IMR-90 (cell line): ENCODE results near the gene FAM83G. TPM values are rescaled to one million over a fixed set of nuclear protein-coding genes. Genes with fewer than 3 reads are reported as not detected.

Experiments used
- ATAC-seq: fragments of 200-7000 bp; cut with Tn5 transposase; 2 replicates; pipeline ENCODE4 v1.9.1; 2020; ENCODE audit warnings: low read depth, mild to moderate bottlenecking, moderate library complexity
- BruUV-seq: library from RNA; stranded (reverse); fragments of 400-500 nt; replicated peaks from 2 replicates; lab custom pipeline; 2021; lab: Mats Ljungman, UMichigan
- CTCF ChIA-PET: fragments of 300-600 bp; formaldehyde crosslinking; extraction: SDS; loops from one replicate; lab custom pipeline; 2021; ENCODE audit warnings: antibody characterized with exemption; lab: Yijun Ruan, JAX
- POLR2A ChIA-PET: fragments of 300-600 bp; sonication (Branson Sonifier 250); formaldehyde crosslinking; loops from one replicate; lab custom pipeline; 2022; ENCODE audit warnings: antibody characterized with exemption; ENCODE audit not compliant: unreplicated experiment; lab: Charles Lee
- DNase-seq: peaks from one replicate; pipeline ENCODE4 v3.0.0; 2013
- H2AFZ ChIP-seq: replicated peaks from 2 replicates; pipeline ENCODE3; 2013; ENCODE audit warnings: low read length, mild to moderate bottlenecking; ENCODE audit not compliant: poor library complexity
- H2AK5ac ChIP-seq: 2 replicates; pipeline ENCODE4 v1.6.1; 2013; ENCODE audit warnings: low read depth, low read length, inconsistent platforms
- H2AK9ac ChIP-seq: replicated peaks from 2 replicates; pipeline ENCODE3; 2013; ENCODE audit warnings: mild to moderate bottlenecking, low read depth, low read length, moderate library complexity; ENCODE audit not compliant: poor library complexity
- H2BK120ac ChIP-seq: 2 replicates; pipeline ENCODE4 v1.6.1; 2013; ENCODE audit warnings: low read depth, low read length, inconsistent platforms
- H2BK15ac ChIP-seq: 3 replicates; pipeline ENCODE4 v1.6.1; 2013; ENCODE audit warnings: low read depth, low read length, inconsistent platforms
- H2BK20ac ChIP-seq: 2 replicates; pipeline ENCODE4 v1.6.1; 2013; ENCODE audit warnings: low read depth, mild to moderate bottlenecking, inconsistent platforms, low read length, moderate library complexity
- H2BK5ac ChIP-seq: 2 replicates; pipeline ENCODE4 v1.6.1; 2013; ENCODE audit warnings: mild to moderate bottlenecking, low read depth, low read length, inconsistent platforms; ENCODE audit not compliant: poor library complexity, severe bottlenecking
- H3K14ac ChIP-seq: replicated peaks from 2 replicates; pipeline ENCODE4 v1.6.1; 2013; ENCODE audit warnings: low read depth, low read length, inconsistent platforms
- H3K18ac ChIP-seq: 2 replicates; pipeline ENCODE4 v1.6.1; 2013; ENCODE audit warnings: low read depth, low read length, control low read depth
- H3K23ac ChIP-seq: 2 replicates; pipeline ENCODE4 v1.6.1; 2013; ENCODE audit warnings: low read depth, low read length, inconsistent platforms
- H3K27ac ChIP-seq: 2 replicates; pipeline ENCODE4 v1.5.1; 2013; ENCODE audit warnings: mild to moderate bottlenecking, control low read depth, low read length; ENCODE audit not compliant: insufficient read depth
- H3K27me3 ChIP-seq: 2 replicates; pipeline ENCODE4 v1.6.1; 2013; ENCODE audit warnings: low read length; ENCODE audit not compliant: control insufficient read depth, insufficient read depth
- H3K36me3 ChIP-seq: 2 replicates; pipeline ENCODE4 v1.6.1; 2013; ENCODE audit warnings: low read length, mixed read lengths; ENCODE audit not compliant: control insufficient read depth, insufficient read depth
- H3K4ac ChIP-seq: 2 replicates; pipeline ENCODE4 v1.6.1; 2013; ENCODE audit warnings: low read depth, low read length, inconsistent platforms
- H3K4me1 ChIP-seq: 2 replicates; pipeline ENCODE4 v1.6.1; 2013; ENCODE audit warnings: low read length, mixed read lengths; ENCODE audit not compliant: control insufficient read depth, insufficient read depth
- H3K4me2 ChIP-seq: 2 replicates; pipeline ENCODE4 v1.6.1; 2013; ENCODE audit warnings: low read depth, mild to moderate bottlenecking, control low read depth, low read length, moderate library complexity
- H3K4me3 ChIP-seq: 2 replicates; pipeline ENCODE4 v1.5.1; 2013; ENCODE audit warnings: low read depth, mild to moderate bottlenecking, control low read depth, low read length, moderate library complexity; ENCODE audit not compliant: insufficient read depth
- H3K56ac ChIP-seq: 2 replicates; pipeline ENCODE4 v1.6.1; 2013; ENCODE audit warnings: low read length, inconsistent platforms; ENCODE audit not compliant: insufficient read depth; ENCODE audit errors: extremely low read depth
- H3K79me1 ChIP-seq, 2 experiments: 2 replicates each; pipeline ENCODE4 v1.6.1; 2013; ENCODE audit warnings: low read length in 2 of 2, inconsistent platforms in 1 of 2, low read depth in 1 of 2
- H3K9ac ChIP-seq: 2 replicates; pipeline ENCODE4 v1.6.1; 2013; ENCODE audit warnings: low read depth, low read length, control low read depth
- H3K9me1 ChIP-seq: 2 replicates; pipeline ENCODE4 v1.6.1; 2013; ENCODE audit warnings: low read length, inconsistent platforms; ENCODE audit not compliant: insufficient read depth
- H3K9me3 ChIP-seq: 2 replicates; pipeline ENCODE4 v1.6.1; 2013; ENCODE audit warnings: low read length; ENCODE audit not compliant: control insufficient read depth, insufficient read depth
- H4K20me1 ChIP-seq: 2 replicates; pipeline ENCODE4 v1.6.1; 2013; ENCODE audit warnings: low read length, inconsistent platforms; ENCODE audit not compliant: insufficient read depth
- H4K5ac ChIP-seq: 2 replicates; pipeline ENCODE4 v1.6.1; 2013; ENCODE audit warnings: mild to moderate bottlenecking, low read depth, low read length, control low read depth
- H4K8ac ChIP-seq, 2 experiments: 2 replicates each; pipeline ENCODE4 v1.6.1; 2013; ENCODE audit warnings: low read depth in 2 of 2, low read length in 2 of 2, control low read depth in 1 of 2, inconsistent platforms in 1 of 2
- H4K91ac ChIP-seq: 2 replicates; pipeline ENCODE4 v1.6.1; 2013; ENCODE audit warnings: low read depth, low read length, inconsistent platforms; ENCODE audit not compliant: insufficient read depth
- BHLHE40 ChIP-seq: fragments of 150-350 bp; IDR thresholded peaks from 2 replicates; pipeline ENCODE4 v1.6.1; 2016; ENCODE audit warnings: mild to moderate bottlenecking, low read depth, low read length
- CEBPB ChIP-seq: IDR thresholded peaks from 2 replicates; pipeline ENCODE4 v1.6.1; 2012; ENCODE audit warnings: low read depth, low read length, improper control_type of control experiment
- CHD1 ChIP-seq: IDR thresholded peaks from 2 replicates; pipeline ENCODE4 v1.6.1; 2012; ENCODE audit warnings: low read depth, low read length, improper control_type of control experiment
- CTCF ChIP-seq: conservative IDR thresholded peaks from 2 replicates; pipeline ENCODE4 v1.5.1; 2012; ENCODE audit warnings: mild to moderate bottlenecking, low read depth, low read length, improper control_type of control experiment
- ELK1 ChIP-seq: fragments of 150-350 bp; IDR thresholded peaks from 2 replicates; pipeline ENCODE4 v1.6.1; 2016; ENCODE audit warnings: low read depth, mild to moderate bottlenecking, low read length, moderate library complexity, borderline replicate concordance
- FOS ChIP-seq: fragments of 150-350 bp; IDR thresholded peaks from 2 replicates; pipeline ENCODE4 v1.6.1; 2016; ENCODE audit warnings: low read depth, low read length
- MAFK ChIP-seq: IDR thresholded peaks from 2 replicates; pipeline ENCODE4 v1.6.1; 2012; ENCODE audit warnings: low read depth, low read length, improper control_type of control experiment
- MAZ ChIP-seq: IDR thresholded peaks from 2 replicates; pipeline ENCODE4 v1.6.1; 2012; ENCODE audit warnings: low read depth, mild to moderate bottlenecking, low read length, improper control_type of control experiment, moderate library complexity, borderline replicate concordance
- MXI1 ChIP-seq: IDR thresholded peaks from 2 replicates; pipeline ENCODE4 v1.6.1; 2012; ENCODE audit warnings: low read depth, mild to moderate bottlenecking, low read length, moderate library complexity, borderline replicate concordance
- NFE2L2 ChIP-seq: fragments of 150-350 bp; IDR thresholded peaks from 2 replicates; pipeline ENCODE4 v1.6.1; 2016; ENCODE audit warnings: low read depth, mild to moderate bottlenecking, low read length
- POLR2A ChIP-seq: IDR thresholded peaks from 2 replicates; pipeline ENCODE4 v1.6.1; 2012; ENCODE audit warnings: mild to moderate bottlenecking, low read depth, low read length
- RAD21 ChIP-seq: IDR thresholded peaks from 2 replicates; pipeline ENCODE4 v1.6.1; 2012; ENCODE audit warnings: low read length, improper control_type of control experiment
- RFX5 ChIP-seq: IDR thresholded peaks from 2 replicates; pipeline ENCODE4 v1.8.0; 2012; ENCODE audit warnings: low read depth, mild to moderate bottlenecking, low read length, moderate library complexity
- SMC3 ChIP-seq: fragments of 150-350 bp; IDR thresholded peaks from 2 replicates; pipeline ENCODE4 v1.6.1; 2016; ENCODE audit warnings: low read depth, mild to moderate bottlenecking, antibody characterized with exemption, low read length, moderate library complexity
- USF2 ChIP-seq: fragments of 150-350 bp; IDR thresholded peaks from 2 replicates; pipeline ENCODE4 v1.6.1; 2017; ENCODE audit warnings: mild to moderate bottlenecking, antibody characterized with exemption, low read length, low read depth
- WGBS, 2 experiments: methylation state at CpG; one replicate each; pipeline versions ENCODE4 v1.1.5 to v1.1.7; 2013; ENCODE audit warnings: missing lambda C conversion rate in 2 of 2; ENCODE audit not compliant: insufficient read length in 1 of 2; ENCODE audit errors: extremely low coverage in 2 of 2; 5-methylcytosine and 5-hydroxymethylcytosine counted together
- dilution Hi-C: fragments of 300-500 bp; cut with HindIII; formaldehyde crosslinking; loops from one replicate; pipeline ENCODE4 v1.14.3; 2018; ENCODE audit warnings: low sequenced_read_pairs; ENCODE audit not compliant: unreplicated experiment
- in situ Hi-C: fragments of 300-500 bp; cut with MboI; formaldehyde crosslinking; loops from 3 replicates; pipeline ENCODE4 v1.14.3; 2019; ENCODE audit warnings: low sequenced_read_pairs, inconsistent platforms, mixed read lengths
- intact Hi-C: fragments of 100-400 bp; cut with micrococcal nuclease; formaldehyde crosslinking; loops from 2 replicates; pipeline ENCODE4 v1.10.0; 2022
- polyA plus RNA-seq, 3 experiments: library from polyadenylated mRNA; depleted of rRNA; stranded (reverse); fragments of >200 nt; gene quantifications; 2 replicates each; pipeline ENCODE4 v1.2.3, GENCODE V29; 2012; ENCODE audit warnings: low replicate concordance in 1 of 3
- total RNA-seq: library from RNA; depleted of rRNA; stranded (reverse); fragments of >200 nt; gene quantifications from 2 replicates; pipeline ENCODE4 v1.2.3, GENCODE V29; 2012

Gene FAM83G
- total and polyA plus RNA-seq, 2 of the 4 experiments (the other 2 are of a cell fraction): 9.5 to 12.6 TPM

GRCh38 chr17:18968945-18969887 lies 35.3 kb downstream of the FAM83G start:
- WGBS, 2 experiments: 87% methylated on average over 11 of the region's 23 CpGs; no CpG with 5 or more reads in 1 of the 2 experiments
- Histone ChIP-seq H2AFZ (no peak overlapping the region), H3K4me1 (peaks cover 11% of the 10 kb centered on the region), H3K79me1 (peaks cover 9 to 15% of the 10 kb centered on the region in 2 experiments; a peak in 3 of 4 replicates), H4K8ac (no peak overlapping the region), H3K56ac (no peak overlapping the region), H4K5ac (no peak overlapping the region), H3K4ac (no peak overlapping the region), H2BK20ac (no peak overlapping the region), H2BK120ac (no peak overlapping the region), H3K27ac (no peak overlapping the region), H2BK5ac (no peak overlapping the region), H4K20me1 (no peaks in the 10 kb centered on the region), H3K4me2 (no peak overlapping the region), H3K23ac (no peak overlapping the region), H3K9me1 (peaks cover 4% of the 10 kb centered on the region; the same call in 1 of the 2 replicates), H3K36me3 (peaks cover 22% of the 10 kb centered on the region), H3K4me3 (no peak overlapping the region), H3K14ac (no peak overlapping the region), H3K9me3 (no peaks in the 10 kb centered on the region), H3K9ac (no peak overlapping the region), H3K27me3 (no peaks in the 10 kb centered on the region), H3K18ac (no peak overlapping the region), H2AK9ac (no peak overlapping the region), H4K91ac (no peak overlapping the region), H2AK5ac (no peak overlapping the region), H2BK15ac (no peak overlapping the region)
- no peak for ATAC-seq
- BruUV-seq: no TSS peak
- CTCF ChIA-PET: no interaction called here
- intact Hi-C loops (no loop called here), in situ Hi-C loops (no loop called here), dilution Hi-C loops (no loop called here)
- no peak for DNase-seq
- POLR2A ChIA-PET: no interaction called here
- no peak for TF ChIP-seq POLR2A
- TF ChIP-seq RAD21: no peak
- TF ChIP-seq CTCF: no peak
- TF ChIP-seq USF2: no peak
- TF ChIP-seq BHLHE40: no peak
- TF ChIP-seq RFX5: no peak
- no peak for TF ChIP-seq MAFK
- no peak for TF ChIP-seq FOS
- no peak for TF ChIP-seq CEBPB
- TF ChIP-seq ELK1: no peak
- TF ChIP-seq NFE2L2: no peak
- TF ChIP-seq MAZ: no peak
- no peak for TF ChIP-seq CHD1
- TF ChIP-seq MXI1: no peak
- TF ChIP-seq SMC3: no peak
